HL-60 (cell line): ENCODE data around the gene SPATA31E1.

ENCODE experiments used
- POLR2AphosphoS5 ChIP-seq: IDR thresholded peaks from 2 replicates; pipeline ENCODE4 v1.6.1; 2012; ENCODE audit warnings: low read depth
- TF ChIP-seq, protein P1 (sequence below): IDR thresholded peaks from one replicate; pipeline ENCODE4 v1.5.1; 2011; ENCODE audit warnings: low read length, control low read depth, inconsistent platforms; ENCODE audit not compliant: insufficient read depth
- TF ChIP-seq, protein P2 (sequence below): IDR thresholded peaks from 2 replicates; pipeline ENCODE4 v1.6.1; 2012; ENCODE audit warnings: low read depth; ENCODE audit not compliant: insufficient replicate concordance

DNA sequence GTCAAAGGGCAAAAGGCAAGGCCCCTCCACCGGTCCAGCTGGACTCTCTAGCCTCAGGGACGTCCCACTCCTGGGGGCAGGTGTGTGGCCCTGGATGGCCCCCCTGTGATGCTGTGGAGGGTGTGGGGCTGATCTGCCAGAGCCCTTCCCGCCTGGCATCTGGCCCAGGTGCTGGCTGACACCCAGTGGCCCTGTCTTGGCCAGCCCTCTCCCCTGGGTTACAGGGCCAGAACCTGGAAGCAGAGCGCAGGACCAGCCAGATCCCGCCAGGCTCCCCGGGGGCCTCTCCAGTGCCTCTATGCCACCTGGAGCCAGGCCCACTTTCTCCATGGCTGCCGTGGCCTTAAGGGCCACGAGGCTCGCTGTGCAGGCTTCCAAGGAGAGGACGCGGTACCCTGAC lies 22.9 kb upstream of the SPATA31E1 start:
- TF ChIP-seq, protein P1, sequence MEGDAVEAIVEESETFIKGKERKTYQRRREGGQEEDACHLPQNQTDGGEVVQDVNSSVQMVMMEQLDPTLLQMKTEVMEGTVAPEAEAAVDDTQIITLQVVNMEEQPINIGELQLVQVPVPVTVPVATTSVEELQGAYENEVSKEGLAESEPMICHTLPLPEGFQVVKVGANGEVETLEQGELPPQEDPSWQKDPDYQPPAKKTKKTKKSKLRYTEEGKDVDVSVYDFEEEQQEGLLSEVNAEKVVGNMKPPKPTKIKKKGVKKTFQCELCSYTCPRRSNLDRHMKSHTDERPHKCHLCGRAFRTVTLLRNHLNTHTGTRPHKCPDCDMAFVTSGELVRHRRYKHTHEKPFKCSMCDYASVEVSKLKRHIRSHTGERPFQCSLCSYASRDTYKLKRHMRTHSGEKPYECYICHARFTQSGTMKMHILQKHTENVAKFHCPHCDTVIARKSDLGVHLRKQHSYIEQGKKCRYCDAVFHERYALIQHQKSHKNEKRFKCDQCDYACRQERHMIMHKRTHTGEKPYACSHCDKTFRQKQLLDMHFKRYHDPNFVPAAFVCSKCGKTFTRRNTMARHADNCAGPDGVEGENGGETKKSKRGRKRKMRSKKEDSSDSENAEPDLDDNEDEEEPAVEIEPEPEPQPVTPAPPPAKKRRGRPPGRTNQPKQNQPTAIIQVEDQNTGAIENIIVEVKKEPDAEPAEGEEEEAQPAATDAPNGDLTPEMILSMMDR = no peak
- TF ChIP-seq POLR2AphosphoS5 = no peak
- TF ChIP-seq, protein P2, sequence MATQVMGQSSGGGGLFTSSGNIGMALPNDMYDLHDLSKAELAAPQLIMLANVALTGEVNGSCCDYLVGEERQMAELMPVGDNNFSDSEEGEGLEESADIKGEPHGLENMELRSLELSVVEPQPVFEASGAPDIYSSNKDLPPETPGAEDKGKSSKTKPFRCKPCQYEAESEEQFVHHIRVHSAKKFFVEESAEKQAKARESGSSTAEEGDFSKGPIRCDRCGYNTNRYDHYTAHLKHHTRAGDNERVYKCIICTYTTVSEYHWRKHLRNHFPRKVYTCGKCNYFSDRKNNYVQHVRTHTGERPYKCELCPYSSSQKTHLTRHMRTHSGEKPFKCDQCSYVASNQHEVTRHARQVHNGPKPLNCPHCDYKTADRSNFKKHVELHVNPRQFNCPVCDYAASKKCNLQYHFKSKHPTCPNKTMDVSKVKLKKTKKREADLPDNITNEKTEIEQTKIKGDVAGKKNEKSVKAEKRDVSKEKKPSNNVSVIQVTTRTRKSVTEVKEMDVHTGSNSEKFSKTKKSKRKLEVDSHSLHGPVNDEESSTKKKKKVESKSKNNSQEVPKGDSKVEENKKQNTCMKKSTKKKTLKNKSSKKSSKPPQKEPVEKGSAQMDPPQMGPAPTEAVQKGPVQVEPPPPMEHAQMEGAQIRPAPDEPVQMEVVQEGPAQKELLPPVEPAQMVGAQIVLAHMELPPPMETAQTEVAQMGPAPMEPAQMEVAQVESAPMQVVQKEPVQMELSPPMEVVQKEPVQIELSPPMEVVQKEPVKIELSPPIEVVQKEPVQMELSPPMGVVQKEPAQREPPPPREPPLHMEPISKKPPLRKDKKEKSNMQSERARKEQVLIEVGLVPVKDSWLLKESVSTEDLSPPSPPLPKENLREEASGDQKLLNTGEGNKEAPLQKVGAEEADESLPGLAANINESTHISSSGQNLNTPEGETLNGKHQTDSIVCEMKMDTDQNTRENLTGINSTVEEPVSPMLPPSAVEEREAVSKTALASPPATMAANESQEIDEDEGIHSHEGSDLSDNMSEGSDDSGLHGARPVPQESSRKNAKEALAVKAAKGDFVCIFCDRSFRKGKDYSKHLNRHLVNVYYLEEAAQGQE = no peak
